Skin epidermis (tissue), 12 donors: ENCODE measurements around the gene GTF2H3.
"Not testable (repeated sequence)": the region's sequence is repeated elsewhere in the genome, so short reads cannot be mapped to it uniquely, and the experiment has no call there.

Experiments
- H3K27ac ChIP-seq, 21 experiments: fragments of 200-600 bp; sonication (generic) in 11 of 21; one replicate each; pipeline ENCODE4 v1.5.0; 2020; ENCODE audit warnings: mild to moderate bottlenecking in 3 of 21, inconsistent platforms in 2 of 21, moderate library complexity in 2 of 21
- H3K4me3 ChIP-seq, 7 experiments: fragments of 200-600 bp; sonication (generic) in 2 of 7; one replicate each; pipeline ENCODE4 v1.5.0; 2020; ENCODE audit warnings: inconsistent platforms in 2 of 7, mild to moderate bottlenecking in 2 of 7, moderate library complexity in 1 of 7

GTF2H3 gene

DNA sequence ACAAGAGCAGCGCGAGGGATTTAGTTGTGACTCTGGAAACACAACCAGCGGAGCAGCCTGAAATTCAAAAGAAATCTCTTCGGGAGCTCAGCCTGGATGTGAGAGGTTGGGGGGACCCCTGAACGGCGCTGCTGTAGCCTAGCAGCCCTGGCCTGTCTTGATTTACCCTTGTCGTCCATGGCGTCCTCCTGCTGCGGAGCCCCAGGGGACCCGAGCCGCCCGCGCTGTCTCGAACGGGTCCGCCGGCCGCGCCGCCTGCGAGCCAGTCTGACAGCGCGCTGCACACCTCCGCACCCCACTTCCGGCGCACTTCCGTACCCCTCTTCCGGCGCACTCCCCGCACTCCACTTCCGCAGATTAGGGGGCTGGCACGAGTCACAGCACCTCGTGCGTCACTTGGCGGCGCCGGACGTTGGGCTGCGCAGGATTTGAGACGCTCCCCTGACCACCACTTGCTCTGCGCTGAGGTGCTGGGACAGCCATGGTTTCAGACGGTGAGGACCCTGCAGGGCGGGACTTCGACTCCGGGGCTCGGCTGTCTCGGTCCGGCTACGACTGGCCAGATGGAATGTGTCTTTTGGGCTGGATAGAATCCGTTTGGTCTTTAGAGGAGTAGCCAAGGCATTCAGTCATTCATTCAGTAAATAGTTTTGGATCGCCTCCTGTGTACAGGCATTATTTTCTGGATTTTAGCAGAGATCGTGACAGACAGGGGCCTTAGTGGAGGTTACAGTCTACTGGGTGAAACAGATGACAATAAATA is at the start of gene GTF2H3, which contains the start of gene EIF2B1:
GTF2H3 (plus strand) TSS at position 451 of the 763 bp plus-strand sequence; CDS start at position 482, 31 bp downstream.
EIF2B1 (minus strand) TSS at position 308 of the 763 bp plus-strand sequence; CDS start at position 179, 129 bp downstream.
- Histone ChIP-seq H3K27ac (peak within 1 kb of the TSS in 20 of 21 experiments; percentile 27 to 92 (median 85)), H3K4me3 (peak within 1 kb of the TSS; percentile 75 to 98 (median 84))

DNA sequence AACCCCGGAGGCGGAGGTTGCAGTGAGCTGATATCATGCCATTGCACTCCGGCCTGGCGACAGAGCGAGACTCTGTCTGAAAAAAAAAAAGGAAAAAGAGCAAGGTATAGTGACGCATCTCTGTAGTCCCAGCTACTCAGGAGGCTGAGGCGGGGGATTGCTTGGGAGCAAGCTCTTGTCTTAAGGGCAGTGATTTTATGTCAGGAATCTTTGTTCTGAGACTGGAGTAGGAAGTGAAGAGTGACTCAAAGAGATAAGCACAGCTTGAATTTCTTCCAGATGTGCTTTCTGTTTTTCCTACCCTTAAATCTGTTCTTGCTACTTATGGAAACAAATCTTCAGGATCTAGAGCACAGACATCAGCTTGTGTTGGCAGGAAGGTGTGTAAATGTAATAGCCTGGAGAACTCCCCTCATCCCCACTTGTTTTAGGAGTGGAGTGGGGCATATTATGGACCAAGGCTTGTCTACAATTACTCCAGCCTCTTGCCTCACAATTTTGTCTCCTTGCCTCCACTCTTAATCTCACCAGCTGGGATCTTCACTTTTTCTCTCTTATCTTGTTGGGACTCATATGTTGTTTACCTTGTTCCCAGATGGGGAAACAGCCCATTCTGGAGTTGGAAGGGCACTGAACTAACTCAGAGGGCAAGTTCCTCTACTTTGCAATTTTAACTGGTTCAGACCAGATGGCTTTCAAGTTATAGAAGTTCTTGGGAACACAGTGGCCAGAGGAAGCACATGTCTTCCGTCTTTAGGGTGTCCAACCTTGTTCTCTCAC is 41.7 kb upstream of the GTF2H3 start:
- H3K4me3 ChIP-seq: no peak overlapping the region
- no peak overlapping the region for H3K27ac ChIP-seq

DNA sequence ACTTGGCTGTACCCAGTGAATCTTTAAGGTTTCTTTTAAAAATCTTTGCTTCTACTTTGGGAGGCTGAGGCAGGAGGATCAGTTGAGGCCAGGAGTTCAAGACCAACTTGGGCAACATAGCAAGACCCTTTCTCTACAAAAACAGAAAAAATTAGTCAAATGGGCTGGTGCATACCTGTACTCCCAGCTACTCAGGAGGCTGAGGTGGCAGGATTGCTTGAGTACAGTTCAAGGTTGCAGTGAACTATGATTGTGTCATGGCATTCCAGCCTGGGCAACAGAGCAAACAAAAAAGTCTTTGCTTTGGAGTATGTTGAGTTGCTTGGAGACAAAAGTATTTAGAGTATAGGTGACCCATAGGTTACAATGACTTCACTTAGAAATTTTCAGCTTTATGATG is 37.9 kb upstream of the GTF2H3 start:
- Histone ChIP-seq H3K27ac (no peak overlapping the region), H3K4me3 (no peak overlapping the region)

DNA sequence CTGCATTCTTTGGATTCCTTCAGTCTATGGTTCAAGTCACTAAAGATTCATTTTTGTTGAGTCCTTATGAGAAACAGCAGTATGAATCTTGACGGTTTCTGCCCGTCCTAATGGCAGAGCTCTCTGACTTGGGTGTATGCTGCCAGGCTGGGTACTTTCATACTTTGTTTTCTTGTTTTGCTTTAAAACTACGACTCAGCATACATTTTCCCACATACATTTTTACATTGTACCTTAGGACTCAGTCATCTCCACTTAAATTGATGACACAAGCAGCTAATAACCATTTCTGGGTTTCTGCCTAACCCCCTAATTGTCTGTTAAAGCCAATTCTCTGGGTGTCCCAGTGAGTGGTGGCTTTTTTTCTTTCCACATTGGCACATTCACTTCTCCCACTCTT is 36.5 kb upstream of the GTF2H3 start:
- Histone ChIP-seq H3K27ac (no peak overlapping the region), H3K4me3 (no peak overlapping the region)

DNA sequence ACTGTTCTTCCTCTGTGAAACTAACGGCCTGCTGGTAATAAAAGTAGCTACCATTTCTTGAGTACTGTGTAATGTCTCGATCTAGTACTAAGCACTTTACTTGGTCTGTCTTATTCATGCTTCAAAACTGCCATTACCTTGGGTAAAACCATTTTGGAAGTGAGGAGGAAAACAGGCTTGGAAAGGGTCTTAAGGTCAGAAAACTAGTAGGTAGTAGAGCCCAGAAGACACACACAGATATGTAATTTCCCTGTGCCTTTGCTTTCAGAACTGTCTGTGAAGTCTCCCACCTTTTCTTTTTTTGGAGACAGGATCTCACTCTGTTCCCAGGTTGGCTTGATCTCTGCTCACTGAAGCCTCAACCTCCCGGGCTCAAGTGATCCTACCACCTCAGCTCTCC is 35.1 kb upstream of the GTF2H3 start:
- Histone ChIP-seq H3K4me3 (no peak overlapping the region), H3K27ac (no peak overlapping the region)

DNA sequence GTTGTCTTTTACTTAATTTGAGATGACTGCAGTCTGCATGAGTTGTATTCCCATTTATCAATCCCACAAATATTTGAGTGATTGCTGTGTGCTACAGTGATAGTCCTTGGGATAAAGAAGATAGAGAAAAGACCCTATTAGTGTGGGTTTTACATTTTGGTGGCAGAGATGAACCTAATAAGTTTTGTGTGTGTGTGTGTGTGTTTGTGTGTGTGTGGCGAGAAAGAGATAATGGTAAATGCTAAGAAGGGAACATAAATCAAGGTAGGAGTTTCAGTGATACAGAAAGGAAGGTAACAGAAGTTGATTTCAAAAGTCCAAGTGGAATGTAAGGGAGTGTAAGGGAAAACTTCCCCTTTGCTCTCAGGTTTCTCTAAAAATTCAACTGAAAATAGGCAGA is 34.3 kb upstream of the GTF2H3 start:
- Histone ChIP-seq H3K4me3 (no peak overlapping the region), H3K27ac (no peak overlapping the region)

DNA sequence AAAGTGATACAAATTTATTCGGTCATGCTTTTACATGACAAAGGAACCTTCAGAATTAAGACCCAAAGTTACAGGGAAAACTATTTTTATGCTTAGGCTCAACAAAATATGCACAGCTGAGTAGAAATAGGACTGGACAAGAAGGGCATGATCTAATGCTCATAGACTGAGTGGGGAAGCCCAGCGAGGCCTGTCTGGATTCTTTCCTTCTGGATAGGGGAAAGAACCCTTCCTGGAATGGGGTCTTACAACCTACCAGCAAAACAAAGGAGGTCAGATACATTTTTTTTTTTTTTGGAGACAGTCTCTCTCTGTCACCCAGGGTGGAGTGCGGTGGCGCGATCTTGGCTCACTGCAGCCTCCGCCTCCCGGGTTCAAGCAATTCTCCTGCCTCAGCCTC is 33.9 kb upstream of the GTF2H3 start:
- no peak overlapping the region for H3K4me3 ChIP-seq
- H3K27ac ChIP-seq: no peak overlapping the region

DNA sequence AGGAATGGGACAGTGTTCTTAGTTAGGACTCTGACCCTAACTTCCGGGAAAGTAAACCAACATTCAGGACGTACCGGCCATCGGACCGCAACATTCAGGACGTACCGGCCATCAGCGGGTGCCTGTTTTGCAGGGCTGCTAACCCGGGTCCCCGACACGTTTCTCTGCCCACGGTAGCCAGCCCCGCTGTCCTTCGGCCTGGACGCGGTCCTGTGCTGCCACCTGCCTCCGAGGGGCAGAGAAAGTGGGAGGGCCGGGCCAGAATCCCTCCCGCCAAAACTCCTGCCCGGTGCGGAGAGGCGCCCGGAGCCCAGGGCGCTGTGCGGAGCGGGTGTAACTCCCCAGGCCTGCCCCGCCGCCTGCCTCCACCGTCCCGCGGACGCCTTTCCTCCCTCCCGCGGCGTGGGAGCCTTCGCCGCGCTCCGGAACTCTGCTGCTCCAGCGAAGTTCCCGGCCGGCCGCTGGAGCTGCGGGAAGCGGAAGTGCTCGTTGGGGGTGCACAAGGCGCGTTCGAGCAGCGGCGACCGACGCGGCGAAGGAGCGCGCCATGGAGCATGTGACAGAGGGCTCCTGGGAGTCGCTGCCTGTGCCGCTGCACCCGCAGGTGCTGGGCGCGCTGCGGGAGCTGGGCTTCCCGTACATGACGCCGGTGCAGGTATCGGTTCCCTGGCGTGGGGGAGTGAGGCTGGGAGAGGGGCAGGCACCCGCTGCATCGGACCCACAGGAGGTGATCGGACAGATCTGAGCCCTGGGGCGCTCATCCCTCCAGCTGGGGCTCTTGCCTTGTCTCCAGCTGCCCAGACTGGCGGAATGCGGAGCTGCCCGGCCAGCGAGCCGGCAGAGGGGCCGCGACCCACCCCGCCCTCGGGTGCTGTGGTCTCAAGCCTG is 31.8 kb upstream of the GTF2H3 start, which contains the start of gene DDX55:
DDX55 (plus strand) TSS at position 498 of the 888 bp plus-strand sequence; CDS start at position 548, 50 bp downstream.
- H3K27ac ChIP-seq: peak within 1 kb of the TSS; percentile 81 to 98 (median 91)

DNA sequence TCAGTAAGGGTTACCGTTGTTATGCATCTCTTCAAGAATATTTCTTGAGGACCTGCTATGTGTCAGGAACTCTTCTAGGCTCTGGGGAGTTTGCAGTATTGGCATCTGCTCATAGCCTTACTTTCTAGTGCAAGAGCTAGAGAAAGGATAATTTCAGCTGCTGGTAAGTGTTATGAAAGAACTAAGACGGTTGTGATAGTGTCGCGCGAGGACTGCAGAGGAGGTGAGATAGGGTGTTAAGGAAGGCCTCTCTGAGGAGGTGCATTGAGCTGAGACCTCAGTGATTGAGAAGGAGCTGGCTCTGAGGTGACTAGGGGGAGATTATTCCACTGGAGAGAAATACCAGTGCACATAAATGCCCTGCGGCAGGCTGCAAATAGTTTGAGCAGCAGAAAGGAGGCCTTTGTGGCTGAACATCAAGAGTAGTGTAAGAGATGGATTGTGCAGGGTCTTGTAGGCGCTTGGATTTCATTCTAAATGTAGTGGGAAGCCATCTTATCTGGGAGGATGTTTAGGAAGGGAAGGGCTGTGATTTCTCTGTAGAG is 30.9 kb upstream of the GTF2H3 start:
- peak overlapping the region; percentile 83 to 100 (median 99) for H3K4me3 ChIP-seq
- H3K27ac ChIP-seq: peak overlapping the region in 20 of 21 experiments; percentile 87 to 98 (median 91)

More for the DNA sequence above, 31.8 kb upstream of the GTF2H3 start, which contains the start of gene DDX55:
- H3K4me3 ChIP-seq: peak within 1 kb of the TSS; percentile 83 to 100 (median 99)

DNA sequence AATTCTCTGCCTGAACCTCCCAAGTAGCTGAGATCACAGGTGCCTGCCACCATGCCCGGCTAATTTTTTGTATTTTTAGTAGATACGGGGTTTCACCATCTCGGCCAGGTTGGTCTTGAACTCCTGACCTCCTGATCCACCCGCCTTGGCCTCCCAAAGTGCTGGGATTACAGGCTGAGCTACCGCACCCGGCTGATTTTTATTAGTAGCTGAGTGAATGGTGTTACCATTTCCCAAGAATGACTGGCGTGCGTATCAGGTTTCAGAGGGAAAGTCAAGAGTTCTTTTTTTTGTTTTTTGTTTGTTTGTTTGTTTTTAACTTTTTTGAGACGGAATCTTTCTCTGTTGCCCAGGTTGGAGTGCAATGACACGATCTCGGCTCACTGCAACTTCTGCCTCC is 30.1 kb upstream of the GTF2H3 start:
- H3K27ac ChIP-seq: not testable (repeated sequence)
- peak overlapping the region in 1 of 7 experiments; percentile 100 for H3K4me3 ChIP-seq

DNA sequence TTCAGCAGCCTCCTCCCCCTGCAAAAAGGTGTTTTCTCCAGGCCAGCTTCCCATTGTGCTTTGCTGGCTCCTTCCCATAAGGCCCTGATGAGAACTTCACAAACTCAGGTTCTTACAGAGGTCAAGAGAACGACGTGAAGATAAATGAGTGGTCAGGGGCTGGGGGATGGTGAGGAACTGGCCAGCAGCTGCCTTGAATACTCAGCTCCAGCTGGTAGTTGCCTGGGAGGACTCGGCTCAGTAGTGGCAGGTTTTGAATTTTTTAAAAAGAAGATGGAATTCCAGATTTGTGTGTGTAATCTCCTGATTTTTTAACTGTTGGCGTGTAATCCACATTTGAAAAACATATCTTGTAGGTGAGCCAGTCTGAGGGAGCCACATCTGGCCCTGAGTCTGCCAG is 25.9 kb upstream of the GTF2H3 start:
- no peak overlapping the region for H3K27ac ChIP-seq
- no peak overlapping the region for H3K4me3 ChIP-seq

DNA sequence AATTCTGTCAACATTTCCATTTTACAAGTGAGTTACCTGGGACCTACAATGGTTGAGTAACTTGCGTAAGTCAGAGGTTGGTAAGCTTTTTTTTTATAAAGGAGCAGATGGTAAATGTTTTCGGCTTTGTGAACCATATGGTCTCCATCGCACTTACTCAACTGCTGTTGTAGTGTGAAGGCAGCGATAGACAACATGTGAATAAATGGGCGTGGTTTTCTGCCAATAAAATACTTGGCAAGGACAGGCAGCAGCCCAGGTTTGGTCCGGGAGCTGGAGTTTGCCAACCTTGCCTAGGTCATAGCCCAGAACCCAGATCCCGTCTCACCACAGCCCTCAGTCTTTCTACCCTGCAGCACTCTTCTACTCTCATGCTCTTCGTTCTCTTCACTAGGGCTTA is 25.4 kb upstream of the GTF2H3 start:
- Histone ChIP-seq H3K4me3 (no peak overlapping the region), H3K27ac (no peak overlapping the region)

DNA sequence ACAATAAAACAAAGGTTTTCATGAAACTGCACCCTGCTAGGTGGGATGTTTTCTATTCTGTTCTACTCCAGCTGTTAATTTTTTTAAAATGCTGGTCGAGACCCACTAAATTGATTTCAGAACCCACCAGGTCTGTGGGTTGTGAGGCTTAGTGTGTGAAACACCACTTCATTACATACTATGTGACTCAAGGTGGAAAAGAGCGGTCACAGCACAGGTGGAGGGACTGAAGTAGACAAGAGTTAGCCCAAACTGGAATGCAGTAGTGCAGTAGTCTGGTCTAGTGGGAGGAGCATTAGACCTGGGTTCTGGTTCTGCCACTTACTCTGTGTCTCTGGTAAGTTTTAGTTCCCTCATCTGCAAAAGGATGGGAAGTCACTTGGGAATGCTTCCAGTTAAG is 19.5 kb upstream of the GTF2H3 start:
- Histone ChIP-seq H3K27ac (no peak overlapping the region), H3K4me3 (no peak overlapping the region)

DNA sequence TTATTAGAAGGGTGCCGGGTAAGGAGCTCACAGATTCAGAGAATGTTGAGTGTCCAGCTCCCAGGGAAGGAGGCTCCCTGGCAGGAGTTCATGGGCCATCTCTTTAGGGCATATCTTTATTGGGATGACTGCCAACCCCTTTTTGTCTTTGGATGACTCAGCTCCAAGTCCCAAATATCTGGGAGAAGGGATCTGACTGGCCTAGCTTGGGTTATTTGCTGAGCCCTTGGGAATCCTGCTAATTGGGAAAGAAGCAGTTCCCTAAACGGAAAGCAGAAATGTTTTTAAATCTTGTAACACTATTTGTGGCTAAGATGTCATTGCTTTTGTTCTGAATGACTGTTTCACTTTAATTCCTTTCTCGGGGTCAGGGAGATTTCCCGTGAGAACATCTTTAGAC is 19.1 kb upstream of the GTF2H3 start:
- H3K27ac ChIP-seq: no peak overlapping the region

DNA sequence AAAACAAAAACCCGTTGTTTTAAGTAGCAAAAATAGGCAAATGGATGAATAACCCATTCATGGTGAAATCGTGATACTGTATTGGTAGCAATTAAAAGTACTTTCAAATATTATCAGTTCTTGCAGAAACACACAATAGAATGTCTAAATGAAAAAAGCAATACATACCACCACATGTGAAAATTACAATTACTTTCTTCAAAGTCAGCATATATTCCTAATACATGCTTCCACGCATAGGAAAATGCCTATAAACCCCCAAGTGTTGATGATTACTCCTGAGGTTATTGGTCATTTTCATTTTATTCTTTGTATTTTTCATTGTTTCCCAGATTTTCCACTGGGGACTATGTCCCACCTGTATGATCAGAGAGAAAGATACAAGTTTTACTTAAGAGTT is 16.5 kb upstream of the GTF2H3 start:
- Histone ChIP-seq H3K27ac (no peak overlapping the region), H3K4me3 (no peak overlapping the region)

More for the DNA sequence above, 19.1 kb upstream of the GTF2H3 start:
- H3K4me3 ChIP-seq: no peak overlapping the region

DNA sequence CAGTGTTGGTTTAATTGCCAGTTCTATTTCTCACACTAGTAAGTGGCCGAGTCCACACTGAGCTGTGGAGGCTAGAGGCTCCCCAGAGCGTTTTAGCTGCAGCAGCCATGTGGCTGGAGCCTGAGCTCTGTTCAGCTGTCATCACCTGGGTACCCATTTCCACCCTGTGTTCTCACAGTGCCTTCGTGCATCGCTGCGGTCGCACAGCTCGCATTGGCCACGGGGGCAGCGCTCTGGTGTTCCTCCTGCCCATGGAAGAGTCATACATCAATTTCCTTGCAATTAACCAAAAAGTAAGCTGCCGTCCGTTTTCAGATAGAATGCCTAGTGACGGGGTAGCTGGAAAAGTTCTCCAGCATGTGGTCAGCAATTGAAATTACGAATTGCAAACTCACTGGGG is 16.0 kb upstream of the GTF2H3 start:
- Histone ChIP-seq H3K4me3 (no peak overlapping the region), H3K27ac (no peak overlapping the region)

DNA sequence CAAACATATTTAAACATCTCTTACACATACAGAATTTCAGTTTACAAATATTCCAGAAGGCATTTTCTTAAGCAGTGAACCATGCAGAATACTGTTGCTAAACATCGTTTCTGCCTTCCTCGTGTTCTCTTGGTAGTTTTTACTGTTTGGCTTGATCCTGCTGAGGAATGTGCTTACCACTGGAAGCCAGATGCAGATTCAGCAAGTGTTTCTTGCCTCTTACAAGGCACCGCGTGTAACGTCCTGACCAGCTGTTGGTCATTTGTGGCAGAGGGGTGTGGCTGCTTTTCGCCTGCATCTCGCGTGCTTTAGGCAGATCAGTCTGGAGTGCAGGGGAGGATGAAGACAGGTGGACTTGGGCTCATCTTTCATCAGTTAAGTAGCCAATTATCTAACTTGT is 12.5 kb upstream of the GTF2H3 start:
- no peak overlapping the region for H3K27ac ChIP-seq
- no peak overlapping the region for H3K4me3 ChIP-seq

DNA sequence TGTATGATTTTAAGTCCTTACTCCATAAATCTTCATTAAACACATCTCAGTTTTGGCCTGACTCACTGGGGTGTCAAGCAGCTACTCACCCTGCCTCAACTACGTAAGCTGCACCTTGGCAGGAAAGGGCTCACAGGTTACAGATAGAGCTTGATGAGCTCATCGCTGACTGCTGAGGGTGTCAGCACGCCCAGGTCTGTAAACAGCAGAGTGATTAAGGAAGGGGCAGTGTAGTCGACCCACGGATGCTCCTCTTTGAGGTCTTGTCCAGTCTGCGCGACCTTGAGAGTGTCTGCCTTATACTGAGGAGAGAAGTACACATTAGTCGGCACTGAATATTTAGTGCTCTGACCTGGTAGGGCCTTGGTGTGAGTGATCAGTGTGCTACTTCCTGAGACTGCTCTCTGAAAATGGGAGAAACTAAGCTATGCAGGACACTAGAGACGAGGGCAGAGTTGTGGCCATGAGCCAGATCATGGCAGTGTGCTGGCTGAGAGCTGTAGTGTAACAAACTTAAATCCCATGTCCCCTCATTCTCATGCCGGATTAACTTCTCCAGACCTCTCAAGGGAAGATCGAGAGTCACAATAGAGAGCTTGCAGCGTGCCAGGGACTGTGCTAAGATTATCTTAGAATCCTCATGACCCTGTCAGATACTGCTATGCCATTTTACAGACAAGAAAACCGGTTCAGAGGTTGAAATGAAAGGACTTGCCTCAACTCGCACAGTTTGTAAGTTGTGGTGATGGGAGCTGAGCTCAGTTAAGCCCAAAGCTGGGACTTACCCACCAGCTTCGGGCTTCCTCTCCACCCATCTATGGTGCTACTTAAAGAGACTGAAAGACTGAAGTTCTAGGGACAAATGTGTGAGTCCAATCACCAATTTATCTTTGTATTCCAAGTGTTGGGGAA is 11.8 kb upstream of the GTF2H3 start:
- peak overlapping the region in 1 of 21 experiments; percentile 37 for H3K27ac ChIP-seq
- no peak overlapping the region for H3K4me3 ChIP-seq
